Panc1 (cell line): ENCODE results near the gene CACNA1B. TPM values are rescaled to one million over a fixed set of nuclear protein-coding genes. Genes with fewer than 3 reads are reported as not detected.

Experiments used
- ATAC-seq: fragments of 200-7000 bp; cut with Tn5 transposase; 2 replicates; pipeline ENCODE4 v1.9.1; 2020; ENCODE audit warnings: mild to moderate bottlenecking, moderate library complexity
- BruUV-seq: library from RNA; stranded (reverse); fragments of 400-500 nt; replicated peaks from 2 replicates; lab custom pipeline; 2021; lab: Mats Ljungman, UMichigan
- CTCF ChIA-PET: fragments of 300-600 bp; sonication (Branson Sonifier 250); formaldehyde crosslinking; loops from one replicate; lab custom pipeline; 2022; ENCODE audit warnings: antibody characterized with exemption; lab: Charles Lee
- POLR2A ChIA-PET: fragments of 300-600 bp; sonication (Branson Sonifier 250); formaldehyde crosslinking; loops from one replicate; lab custom pipeline; 2022; ENCODE audit warnings: antibody characterized with exemption; lab: Charles Lee
- DNase-seq: peaks from one replicate; pipeline ENCODE4 v3.0.0-alpha.2; 2010; ENCODE audit warnings: low read depth, low spot score
- H3K27ac ChIP-seq: 2 replicates; pipeline ENCODE4 v1.5.1; 2011; ENCODE audit warnings: mild to moderate bottlenecking, low read length, inconsistent platforms
- H3K27me3 ChIP-seq: fragments of 200-500 bp; sonication (Bioruptor generic); 2 replicates; pipeline ENCODE4 v1.6.0; 2014; ENCODE audit warnings: low read length, inconsistent platforms; ENCODE audit not compliant: control insufficient read depth, insufficient read depth
- H3K36me3 ChIP-seq: fragments of 200-500 bp; sonication (Bioruptor generic); 2 replicates; pipeline ENCODE4 v1.5.1; 2014; ENCODE audit warnings: inconsistent platforms, mild to moderate bottlenecking, low read length, moderate library complexity; ENCODE audit not compliant: control insufficient read depth, insufficient read depth
- H3K4me1 ChIP-seq: 2 replicates; pipeline ENCODE4 v1.5.1; 2011; ENCODE audit warnings: inconsistent platforms, mild to moderate bottlenecking, low read length, moderate library complexity; ENCODE audit not compliant: control insufficient read depth, insufficient read depth
- H3K4me3 ChIP-seq, 2 experiments: 2 replicates each; pipeline ENCODE4 v1.5.1; 2011 to 2012; ENCODE audit warnings: low read depth in 2 of 2, low read length in 2 of 2, mild to moderate bottlenecking in 2 of 2, inconsistent platforms in 1 of 2, moderate library complexity in 1 of 2
- H3K9me3 ChIP-seq: fragments of 200-500 bp; sonication (Bioruptor generic); 2 replicates; pipeline ENCODE4 v1.5.1; 2014; ENCODE audit warnings: low read depth, mild to moderate bottlenecking, inconsistent platforms, low read length, moderate library complexity; ENCODE audit not compliant: control insufficient read depth, insufficient read depth
- POLR2AphosphoS5 ChIP-seq: IDR thresholded peaks from 2 replicates; pipeline ENCODE4 v1.6.1; 2012; ENCODE audit warnings: mild to moderate bottlenecking, low read depth, low read length, moderate library complexity
- SIN3A ChIP-seq: IDR thresholded peaks from 2 replicates; pipeline ENCODE4 v1.6.1; 2012; ENCODE audit warnings: low read depth, mild to moderate bottlenecking, low read length, moderate library complexity, borderline replicate concordance; ENCODE audit not compliant: insufficient read depth
- TCF7L2 ChIP-seq: IDR thresholded peaks from 2 replicates; pipeline ENCODE4 v1.6.1; 2011; ENCODE audit warnings: mild to moderate bottlenecking, low read depth, low read length, inconsistent platforms
- in situ Hi-C: cut with HindIII; loops from 2 replicates; pipeline ENCODE4 v1.10.0; 2016; ENCODE audit warnings: low sequenced_read_pairs, low pct_unique_long_range_greater_than_20kb
- intact Hi-C: fragments of 100-400 bp; cut with micrococcal nuclease; formaldehyde crosslinking; loops from one replicate; pipeline ENCODE4 v1.10.0; 2022; ENCODE audit not compliant: unreplicated experiment
- total RNA-seq: library from RNA; stranded (reverse); gene quantifications from one replicate; pipeline ENCODE4 v1.2.1, GENCODE V29; 2021; ENCODE audit not compliant: unreplicated experiment
- TF ChIP-seq, protein P1 (sequence below): fragments of 450-650 bp; IDR thresholded peaks from 2 replicates; pipeline ENCODE4 v1.5.1; 2017; ENCODE audit warnings: mild to moderate bottlenecking
- TF ChIP-seq, protein P2 (sequence below), 2 experiments: IDR thresholded peaks; 2 replicates each; pipeline ENCODE4 v1.6.1; 2011 to 2012; ENCODE audit warnings: low read depth in 2 of 2, control low read depth in 1 of 2, low read length in 1 of 2, mild to moderate bottlenecking in 1 of 2, moderate library complexity in 1 of 2; ENCODE audit not compliant: insufficient read depth in 1 of 2

The CACNA1B gene
- total RNA-seq, 1 experiment from 2014 or later: 0.49 TPM

DNA sequence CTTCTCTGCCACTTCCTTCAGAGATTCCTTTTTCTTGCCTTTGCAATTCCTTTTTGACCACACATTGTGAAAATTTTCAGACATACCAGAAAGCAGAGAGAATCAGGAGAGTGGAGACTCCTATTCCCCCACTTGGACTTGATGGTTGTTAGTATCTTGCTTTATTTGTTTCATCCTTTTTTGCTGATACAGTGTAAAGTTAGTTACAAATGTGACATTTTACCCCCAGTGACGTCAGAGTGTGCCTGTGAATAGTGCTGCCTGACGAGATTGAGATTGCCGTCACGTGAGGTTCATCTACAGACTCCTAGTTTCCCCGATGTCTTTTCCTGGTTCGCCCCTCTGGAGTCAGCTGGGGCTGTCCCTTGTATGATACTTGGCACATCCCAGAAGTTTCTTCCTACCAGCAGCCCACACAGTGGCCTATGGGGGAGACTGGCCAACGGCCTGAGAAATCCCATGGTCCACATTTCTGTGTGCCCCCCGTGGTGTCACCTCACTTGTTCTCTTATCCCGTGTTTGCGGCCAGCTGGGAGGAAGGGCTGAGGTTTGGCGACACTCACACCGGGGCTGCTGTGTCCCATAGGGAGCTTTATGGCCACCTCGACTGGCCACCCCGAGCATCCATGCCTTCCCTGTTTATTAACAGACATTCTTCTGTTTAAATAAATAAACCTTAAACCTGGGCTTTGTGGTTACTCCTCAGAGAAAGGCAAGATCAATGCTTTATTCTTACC is 48.2 kb upstream of the CACNA1B start:
- no peaks in the 10 kb centered on the region for H3K9me3 ChIP-seq
- H3K27me3 ChIP-seq: no peaks in the 10 kb centered on the region
- intact Hi-C loops (no loop called here), in situ Hi-C loops (no loop called here)
- ATAC-seq: no peak
- ChIA-PET POLR2A (no interaction called here), CTCF (no interaction called here)
- no peak overlapping the region for H3K4me3 ChIP-seq
- H3K27ac ChIP-seq: no peak overlapping the region
- no peaks in the 10 kb centered on the region for H3K4me1 ChIP-seq
- no peak for TF ChIP-seq SIN3A
- TF ChIP-seq, protein P1, sequence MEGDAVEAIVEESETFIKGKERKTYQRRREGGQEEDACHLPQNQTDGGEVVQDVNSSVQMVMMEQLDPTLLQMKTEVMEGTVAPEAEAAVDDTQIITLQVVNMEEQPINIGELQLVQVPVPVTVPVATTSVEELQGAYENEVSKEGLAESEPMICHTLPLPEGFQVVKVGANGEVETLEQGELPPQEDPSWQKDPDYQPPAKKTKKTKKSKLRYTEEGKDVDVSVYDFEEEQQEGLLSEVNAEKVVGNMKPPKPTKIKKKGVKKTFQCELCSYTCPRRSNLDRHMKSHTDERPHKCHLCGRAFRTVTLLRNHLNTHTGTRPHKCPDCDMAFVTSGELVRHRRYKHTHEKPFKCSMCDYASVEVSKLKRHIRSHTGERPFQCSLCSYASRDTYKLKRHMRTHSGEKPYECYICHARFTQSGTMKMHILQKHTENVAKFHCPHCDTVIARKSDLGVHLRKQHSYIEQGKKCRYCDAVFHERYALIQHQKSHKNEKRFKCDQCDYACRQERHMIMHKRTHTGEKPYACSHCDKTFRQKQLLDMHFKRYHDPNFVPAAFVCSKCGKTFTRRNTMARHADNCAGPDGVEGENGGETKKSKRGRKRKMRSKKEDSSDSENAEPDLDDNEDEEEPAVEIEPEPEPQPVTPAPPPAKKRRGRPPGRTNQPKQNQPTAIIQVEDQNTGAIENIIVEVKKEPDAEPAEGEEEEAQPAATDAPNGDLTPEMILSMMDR: no peak
- no peaks in the 10 kb centered on the region for H3K36me3 ChIP-seq
- BruUV-seq: no TSS peak
- no peak for DNase-seq

DNA sequence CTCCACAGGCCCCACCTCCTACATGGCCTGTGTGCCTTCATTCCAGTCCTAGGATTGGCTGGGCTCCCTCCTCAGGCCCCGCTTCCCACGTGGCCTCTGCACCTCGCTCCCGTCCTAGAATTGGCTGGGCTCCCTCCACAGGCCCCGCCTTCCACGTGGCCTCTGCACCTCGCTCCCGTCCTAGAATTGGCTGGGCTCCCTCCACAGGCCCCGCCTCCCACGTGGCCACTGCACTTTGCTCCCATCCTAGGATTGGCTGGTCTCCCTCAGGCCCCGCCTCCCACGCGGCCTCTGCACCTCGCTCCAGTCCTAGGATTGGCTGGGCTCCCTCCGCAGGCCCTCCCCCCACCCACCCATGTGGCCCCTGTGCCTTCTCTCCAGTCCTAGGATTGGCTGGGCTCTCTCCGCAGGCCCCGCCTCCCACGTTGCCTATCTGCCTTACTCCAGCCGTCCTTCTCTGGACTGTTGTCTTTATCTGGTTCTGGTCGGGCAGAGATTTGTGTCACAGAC is 45.3 kb upstream of the CACNA1B start:
- intact Hi-C loops: no loop called here
- Histone ChIP-seq H3K4me1 (no peaks in the 10 kb centered on the region), H3K9me3 (no peaks in the 10 kb centered on the region), H3K36me3 (no peaks in the 10 kb centered on the region), H3K4me3 (no peak overlapping the region), H3K27ac (no peak overlapping the region), H3K27me3 (no peaks in the 10 kb centered on the region)
- in situ Hi-C loops: no loop called here
- TF ChIP-seq, protein P2, sequence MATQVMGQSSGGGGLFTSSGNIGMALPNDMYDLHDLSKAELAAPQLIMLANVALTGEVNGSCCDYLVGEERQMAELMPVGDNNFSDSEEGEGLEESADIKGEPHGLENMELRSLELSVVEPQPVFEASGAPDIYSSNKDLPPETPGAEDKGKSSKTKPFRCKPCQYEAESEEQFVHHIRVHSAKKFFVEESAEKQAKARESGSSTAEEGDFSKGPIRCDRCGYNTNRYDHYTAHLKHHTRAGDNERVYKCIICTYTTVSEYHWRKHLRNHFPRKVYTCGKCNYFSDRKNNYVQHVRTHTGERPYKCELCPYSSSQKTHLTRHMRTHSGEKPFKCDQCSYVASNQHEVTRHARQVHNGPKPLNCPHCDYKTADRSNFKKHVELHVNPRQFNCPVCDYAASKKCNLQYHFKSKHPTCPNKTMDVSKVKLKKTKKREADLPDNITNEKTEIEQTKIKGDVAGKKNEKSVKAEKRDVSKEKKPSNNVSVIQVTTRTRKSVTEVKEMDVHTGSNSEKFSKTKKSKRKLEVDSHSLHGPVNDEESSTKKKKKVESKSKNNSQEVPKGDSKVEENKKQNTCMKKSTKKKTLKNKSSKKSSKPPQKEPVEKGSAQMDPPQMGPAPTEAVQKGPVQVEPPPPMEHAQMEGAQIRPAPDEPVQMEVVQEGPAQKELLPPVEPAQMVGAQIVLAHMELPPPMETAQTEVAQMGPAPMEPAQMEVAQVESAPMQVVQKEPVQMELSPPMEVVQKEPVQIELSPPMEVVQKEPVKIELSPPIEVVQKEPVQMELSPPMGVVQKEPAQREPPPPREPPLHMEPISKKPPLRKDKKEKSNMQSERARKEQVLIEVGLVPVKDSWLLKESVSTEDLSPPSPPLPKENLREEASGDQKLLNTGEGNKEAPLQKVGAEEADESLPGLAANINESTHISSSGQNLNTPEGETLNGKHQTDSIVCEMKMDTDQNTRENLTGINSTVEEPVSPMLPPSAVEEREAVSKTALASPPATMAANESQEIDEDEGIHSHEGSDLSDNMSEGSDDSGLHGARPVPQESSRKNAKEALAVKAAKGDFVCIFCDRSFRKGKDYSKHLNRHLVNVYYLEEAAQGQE (IDR thresholded peaks at IDR 0.05; ENCODE audit: insufficient read depth in 1 of 2, low read depth in 2 of 2, low read length in 1 of 2): no peak
- TF ChIP-seq, protein P1: no peak
- TF ChIP-seq POLR2AphosphoS5 (no peak), TCF7L2 (no peak), SIN3A (no peak)
- no TSS peak for BruUV-seq
- ChIA-PET POLR2A (no interaction called here), CTCF (no interaction called here)
- ATAC-seq (no peak), DNase-seq (no peak)
